Keratinocyte (primary cell): ENCODE results near the gene RAB38.

Experiments used
- EZH2 ChIP-seq: IDR thresholded peaks from one replicate; pipeline ENCODE4 v1.6.1; 2012; ENCODE audit warnings: inconsistent platforms, mild to moderate bottlenecking, low read length, moderate library complexity
- TF ChIP-seq, protein P1 (sequence below), 3 experiments: IDR thresholded peaks in 1 of 3; conservative IDR thresholded peaks in 1 of 3; optimal IDR thresholded peaks in 1 of 3; 2 replicates in 2 of 3; 3 replicates in 1 of 3; pipeline versions ENCODE3 to v1.5.1; 2011; ENCODE audit warnings: low read length in 3 of 3, mild to moderate bottlenecking in 3 of 3, moderate library complexity in 2 of 3, control low read depth in 1 of 3, inconsistent platforms in 1 of 3; ENCODE audit not compliant: insufficient read depth in 2 of 3; ENCODE audit errors: extremely low read depth in 1 of 3

DNA sequence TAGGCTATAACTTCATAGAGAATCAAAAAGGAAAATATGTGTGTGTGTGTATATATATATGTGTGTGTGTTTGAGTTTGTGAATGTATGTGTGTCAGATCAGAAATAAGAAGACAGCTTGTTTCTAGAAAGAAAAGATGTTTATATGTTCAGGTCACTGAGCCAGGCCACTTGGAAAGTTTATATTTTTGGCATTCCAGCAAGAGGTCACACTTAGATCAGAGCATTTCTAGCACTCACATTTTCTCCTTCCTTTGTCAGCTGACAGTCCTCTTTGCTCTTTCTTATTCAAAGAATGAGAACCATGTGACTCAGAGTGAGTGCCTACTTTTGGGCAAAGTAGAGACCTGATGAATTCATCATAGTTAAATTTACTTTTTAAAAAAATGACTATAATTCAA is 22.9 kb downstream of the RAB38 start:
- no peak for TF ChIP-seq EZH2
- TF ChIP-seq, protein P1, sequence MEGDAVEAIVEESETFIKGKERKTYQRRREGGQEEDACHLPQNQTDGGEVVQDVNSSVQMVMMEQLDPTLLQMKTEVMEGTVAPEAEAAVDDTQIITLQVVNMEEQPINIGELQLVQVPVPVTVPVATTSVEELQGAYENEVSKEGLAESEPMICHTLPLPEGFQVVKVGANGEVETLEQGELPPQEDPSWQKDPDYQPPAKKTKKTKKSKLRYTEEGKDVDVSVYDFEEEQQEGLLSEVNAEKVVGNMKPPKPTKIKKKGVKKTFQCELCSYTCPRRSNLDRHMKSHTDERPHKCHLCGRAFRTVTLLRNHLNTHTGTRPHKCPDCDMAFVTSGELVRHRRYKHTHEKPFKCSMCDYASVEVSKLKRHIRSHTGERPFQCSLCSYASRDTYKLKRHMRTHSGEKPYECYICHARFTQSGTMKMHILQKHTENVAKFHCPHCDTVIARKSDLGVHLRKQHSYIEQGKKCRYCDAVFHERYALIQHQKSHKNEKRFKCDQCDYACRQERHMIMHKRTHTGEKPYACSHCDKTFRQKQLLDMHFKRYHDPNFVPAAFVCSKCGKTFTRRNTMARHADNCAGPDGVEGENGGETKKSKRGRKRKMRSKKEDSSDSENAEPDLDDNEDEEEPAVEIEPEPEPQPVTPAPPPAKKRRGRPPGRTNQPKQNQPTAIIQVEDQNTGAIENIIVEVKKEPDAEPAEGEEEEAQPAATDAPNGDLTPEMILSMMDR (optimal IDR thresholded peaks at IDR 0.05 in 1 of 3, IDR thresholded peaks at IDR 0.05 in 1 of 3, conservative IDR thresholded peaks at IDR 0.05 in 1 of 3; ENCODE audit: extremely low read depth in 1 of 3, insufficient read depth in 2 of 3, low read length in 3 of 3): no peak
